Neural cell (in vitro differentiated cells): ENCODE data around the gene MCM3AP. TPM values are rescaled to one million over a fixed set of nuclear protein-coding genes. Genes with fewer than 3 reads are reported as not detected.

ENCODE experiments used
- H2AFZ ChIP-seq: fragments of 200-600, 300-800 bp; sonication (generic), shearing (Covaris generic); 2 replicates; pipeline ENCODE4 v1.6.0; 2014; ENCODE audit warnings: low read depth, mild to moderate bottlenecking, antibody characterized with exemption, low read length, moderate library complexity
- H3F3A ChIP-seq: fragments of 200-600 bp; shearing (Covaris generic); 2 replicates; pipeline ENCODE4 v1.6.1; 2016; ENCODE audit warnings: mild to moderate bottlenecking, moderate library complexity, mixed read lengths, antibody characterized with exemption, low read length; ENCODE audit not compliant: insufficient read depth, poor library complexity, severe bottlenecking
- H3K27ac ChIP-seq: fragments of 200-600, 300-800 bp; sonication (generic), shearing (Covaris generic); 2 replicates; pipeline ENCODE4 v1.5.1; 2014; ENCODE audit warnings: mild to moderate bottlenecking, low read length, moderate library complexity
- H3K27me3 ChIP-seq: fragments of 300-800, 200-600 bp; sonication (generic), shearing (Covaris generic); 2 replicates; pipeline ENCODE4 v1.6.0; 2014; ENCODE audit warnings: mild to moderate bottlenecking, low read depth, low read length, moderate library complexity; ENCODE audit not compliant: insufficient read depth
- H3K36me3 ChIP-seq: fragments of 300-800, 200-600 bp; sonication (generic), shearing (Covaris generic); 2 replicates; pipeline ENCODE4 v1.5.1; 2014; ENCODE audit warnings: mild to moderate bottlenecking, antibody characterized with exemption, low read length, moderate library complexity; ENCODE audit not compliant: insufficient read depth
- H3K4me2 ChIP-seq: fragments of 300-800, 200-600 bp; sonication (generic), shearing (Covaris generic); 2 replicates; pipeline ENCODE4 v1.6.0; 2014; ENCODE audit warnings: mild to moderate bottlenecking, low read length
- H3K4me3 ChIP-seq: fragments of 300-800, 200-600 bp; sonication (generic), shearing (Covaris generic); 2 replicates; pipeline ENCODE4 v1.5.1; 2014; ENCODE audit warnings: mild to moderate bottlenecking, low read length, moderate library complexity
- H3K79me2 ChIP-seq: fragments of 200-600 bp; shearing (Covaris generic); replicated peaks from 2 replicates; pipeline ENCODE4 v1.6.0; 2014; ENCODE audit warnings: mild to moderate bottlenecking, low read length, moderate library complexity; ENCODE audit not compliant: insufficient read depth
- H3K9ac ChIP-seq: fragments of 300-800, 200-600 bp; sonication (generic), shearing (Covaris generic); 2 replicates; pipeline ENCODE4 v1.6.1; 2016; ENCODE audit warnings: mild to moderate bottlenecking, low read length, mixed read lengths
- H3K9me2 ChIP-seq: fragments of 200-600 bp; shearing (Covaris generic); 2 replicates; pipeline ENCODE4 v1.6.1; 2016; ENCODE audit warnings: mild to moderate bottlenecking, low read length, mixed read lengths; ENCODE audit not compliant: insufficient read depth
- H3K9me3 ChIP-seq: fragments of 200-600, 300-800 bp; sonication (generic), shearing (Covaris generic); 2 replicates; pipeline ENCODE4 v1.6.1; 2016; ENCODE audit warnings: mild to moderate bottlenecking, mixed run types, low read length, moderate library complexity, mixed read lengths
- H4K20me1 ChIP-seq: fragments of 200-600 bp; shearing (Covaris generic); 2 replicates; pipeline ENCODE4 v1.6.1; 2016; ENCODE audit warnings: mild to moderate bottlenecking, mixed run types; ENCODE audit not compliant: insufficient read depth
- EP300 ChIP-seq: fragments of 450-650 bp; conservative IDR thresholded peaks from 2 replicates; pipeline ENCODE4 v1.6.1; 2014; ENCODE audit warnings: antibody characterized with exemption, mild to moderate bottlenecking, moderate library complexity; ENCODE audit not compliant: poor library complexity, severe bottlenecking
- EZH2 ChIP-seq: fragments of 200-600, 300-800 bp; shearing (Covaris generic), sonication (generic); IDR thresholded peaks from 2 replicates; pipeline ENCODE4 v1.6.1; 2014; ENCODE audit warnings: antibody characterized with exemption, low read length, borderline replicate concordance, mild to moderate bottlenecking; ENCODE audit not compliant: insufficient read depth, poor library complexity, severe bottlenecking
- MXI1 ChIP-seq: fragments of 450-650 bp; conservative IDR thresholded peaks from 2 replicates; pipeline ENCODE4 v1.6.1; 2014; ENCODE audit warnings: antibody characterized with exemption, mild to moderate bottlenecking; ENCODE audit not compliant: poor library complexity, severe bottlenecking
- POLR2AphosphoS5 ChIP-seq: IDR thresholded peaks from 2 replicates; pipeline ENCODE4 v1.6.1; 2012
- RAD21 ChIP-seq: fragments of 450-650 bp; conservative IDR thresholded peaks from 2 replicates; pipeline ENCODE4 v1.6.1; 2014; ENCODE audit warnings: antibody characterized with exemption, mild to moderate bottlenecking, moderate library complexity
- SMC3 ChIP-seq: fragments of 450-650 bp; conservative IDR thresholded peaks from 2 replicates; pipeline ENCODE4 v1.6.1; 2014; ENCODE audit warnings: antibody characterized with exemption, mild to moderate bottlenecking, moderate library complexity; ENCODE audit not compliant: poor library complexity
- TAF1 ChIP-seq: IDR thresholded peaks from 2 replicates; pipeline ENCODE4 v1.6.1; 2012; ENCODE audit warnings: low read depth
- polyA plus RNA-seq: library from polyadenylated mRNA; depleted of rRNA; stranded (reverse); fragments of >200 nt; gene quantifications from 2 replicates; pipeline ENCODE4 v1.2.3, GENCODE V29; 2014
- TF ChIP-seq, protein P1 (sequence below): fragments of 450-650 bp; IDR thresholded peaks from 2 replicates; pipeline ENCODE4 v1.5.1; 2014; ENCODE audit warnings: antibody characterized with exemption, mild to moderate bottlenecking, moderate library complexity; ENCODE audit not compliant: poor library complexity, severe bottlenecking
- TF ChIP-seq, protein P2 (sequence below): IDR thresholded peaks from 2 replicates; pipeline ENCODE4 v1.6.1; 2012; ENCODE audit warnings: borderline replicate concordance

The MCM3AP gene
- polyA plus RNA-seq, 1 donor from 2014 or later = 74.2 TPM

DNA sequence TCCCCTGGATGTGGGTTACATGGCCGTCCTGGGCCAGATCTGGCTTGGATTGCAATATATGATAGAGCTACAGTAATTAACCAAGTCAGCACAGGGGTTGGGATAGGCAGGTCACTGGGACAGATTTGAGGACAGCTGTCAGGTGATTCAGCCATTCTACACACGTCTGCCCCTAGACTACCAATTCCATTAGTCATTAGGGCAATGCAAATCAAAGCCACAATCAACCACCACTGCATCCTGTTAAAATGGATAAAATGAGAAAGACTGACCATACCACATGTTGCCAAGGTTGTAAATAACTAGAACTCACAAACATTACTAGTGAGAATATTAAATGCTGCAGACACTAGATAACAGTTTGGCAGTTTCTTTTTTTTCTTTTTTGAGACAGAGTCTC lies 22.2 kb upstream of the MCM3AP start:
- Histone ChIP-seq H3K27ac (no peak overlapping the region), H2AFZ (no peak overlapping the region), H3K4me2 (no peak overlapping the region), H3K79me2 (no peaks in the 10 kb centered on the region), H3K27me3 (no peaks in the 10 kb centered on the region), H3K9ac (no peak overlapping the region), H3K9me2 (no peaks in the 10 kb centered on the region), H3K9me3 (no peaks in the 10 kb centered on the region), H3K36me3 (no peaks in the 10 kb centered on the region), H3K4me3 (no peak overlapping the region), H3F3A (no peaks in the 10 kb centered on the region), H4K20me1 (no peaks in the 10 kb centered on the region)
- no peak for TF ChIP-seq SMC3
- TF ChIP-seq, protein P1, sequence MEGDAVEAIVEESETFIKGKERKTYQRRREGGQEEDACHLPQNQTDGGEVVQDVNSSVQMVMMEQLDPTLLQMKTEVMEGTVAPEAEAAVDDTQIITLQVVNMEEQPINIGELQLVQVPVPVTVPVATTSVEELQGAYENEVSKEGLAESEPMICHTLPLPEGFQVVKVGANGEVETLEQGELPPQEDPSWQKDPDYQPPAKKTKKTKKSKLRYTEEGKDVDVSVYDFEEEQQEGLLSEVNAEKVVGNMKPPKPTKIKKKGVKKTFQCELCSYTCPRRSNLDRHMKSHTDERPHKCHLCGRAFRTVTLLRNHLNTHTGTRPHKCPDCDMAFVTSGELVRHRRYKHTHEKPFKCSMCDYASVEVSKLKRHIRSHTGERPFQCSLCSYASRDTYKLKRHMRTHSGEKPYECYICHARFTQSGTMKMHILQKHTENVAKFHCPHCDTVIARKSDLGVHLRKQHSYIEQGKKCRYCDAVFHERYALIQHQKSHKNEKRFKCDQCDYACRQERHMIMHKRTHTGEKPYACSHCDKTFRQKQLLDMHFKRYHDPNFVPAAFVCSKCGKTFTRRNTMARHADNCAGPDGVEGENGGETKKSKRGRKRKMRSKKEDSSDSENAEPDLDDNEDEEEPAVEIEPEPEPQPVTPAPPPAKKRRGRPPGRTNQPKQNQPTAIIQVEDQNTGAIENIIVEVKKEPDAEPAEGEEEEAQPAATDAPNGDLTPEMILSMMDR = no peak
- no peak for TF ChIP-seq TAF1
- TF ChIP-seq EZH2 = no peak
- TF ChIP-seq RAD21 = no peak
- no peak for TF ChIP-seq POLR2AphosphoS5
- TF ChIP-seq, protein P2, sequence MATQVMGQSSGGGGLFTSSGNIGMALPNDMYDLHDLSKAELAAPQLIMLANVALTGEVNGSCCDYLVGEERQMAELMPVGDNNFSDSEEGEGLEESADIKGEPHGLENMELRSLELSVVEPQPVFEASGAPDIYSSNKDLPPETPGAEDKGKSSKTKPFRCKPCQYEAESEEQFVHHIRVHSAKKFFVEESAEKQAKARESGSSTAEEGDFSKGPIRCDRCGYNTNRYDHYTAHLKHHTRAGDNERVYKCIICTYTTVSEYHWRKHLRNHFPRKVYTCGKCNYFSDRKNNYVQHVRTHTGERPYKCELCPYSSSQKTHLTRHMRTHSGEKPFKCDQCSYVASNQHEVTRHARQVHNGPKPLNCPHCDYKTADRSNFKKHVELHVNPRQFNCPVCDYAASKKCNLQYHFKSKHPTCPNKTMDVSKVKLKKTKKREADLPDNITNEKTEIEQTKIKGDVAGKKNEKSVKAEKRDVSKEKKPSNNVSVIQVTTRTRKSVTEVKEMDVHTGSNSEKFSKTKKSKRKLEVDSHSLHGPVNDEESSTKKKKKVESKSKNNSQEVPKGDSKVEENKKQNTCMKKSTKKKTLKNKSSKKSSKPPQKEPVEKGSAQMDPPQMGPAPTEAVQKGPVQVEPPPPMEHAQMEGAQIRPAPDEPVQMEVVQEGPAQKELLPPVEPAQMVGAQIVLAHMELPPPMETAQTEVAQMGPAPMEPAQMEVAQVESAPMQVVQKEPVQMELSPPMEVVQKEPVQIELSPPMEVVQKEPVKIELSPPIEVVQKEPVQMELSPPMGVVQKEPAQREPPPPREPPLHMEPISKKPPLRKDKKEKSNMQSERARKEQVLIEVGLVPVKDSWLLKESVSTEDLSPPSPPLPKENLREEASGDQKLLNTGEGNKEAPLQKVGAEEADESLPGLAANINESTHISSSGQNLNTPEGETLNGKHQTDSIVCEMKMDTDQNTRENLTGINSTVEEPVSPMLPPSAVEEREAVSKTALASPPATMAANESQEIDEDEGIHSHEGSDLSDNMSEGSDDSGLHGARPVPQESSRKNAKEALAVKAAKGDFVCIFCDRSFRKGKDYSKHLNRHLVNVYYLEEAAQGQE = no peak
- no peak for TF ChIP-seq EP300
- no peak for TF ChIP-seq MXI1

DNA sequence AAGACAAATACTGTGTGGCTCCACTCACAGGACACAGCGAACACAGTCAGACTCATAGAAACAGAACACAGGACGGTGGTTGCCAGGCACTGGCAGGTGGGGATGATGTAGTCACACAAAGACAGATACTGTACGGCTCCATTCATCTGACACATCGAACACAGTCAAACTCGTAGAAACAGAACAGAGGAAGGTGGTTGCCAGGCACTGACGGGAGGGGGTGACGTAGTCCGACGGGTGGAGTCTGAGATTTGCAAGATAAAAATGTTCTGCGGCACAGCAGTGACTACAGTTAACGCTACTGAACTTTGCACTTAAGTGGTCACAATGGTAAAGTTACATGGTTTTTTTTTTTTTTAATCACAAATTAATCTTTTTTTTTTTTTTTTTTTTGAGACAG lies 19.5 kb upstream of the MCM3AP start:
- H3K27ac ChIP-seq = no peak overlapping the region
- H3K36me3 ChIP-seq = no peaks in the 10 kb centered on the region
- no peak for TF ChIP-seq MXI1
- no peak for TF ChIP-seq TAF1
- TF ChIP-seq RAD21 = no peak
- TF ChIP-seq SMC3 = no peak
- TF ChIP-seq, protein P1 = no peak
- TF ChIP-seq, protein P2 = no peak
- TF ChIP-seq EZH2 = no peak
- no peaks in the 10 kb centered on the region for H3K27me3 ChIP-seq
- H3F3A ChIP-seq = no peaks in the 10 kb centered on the region
- H3K4me2 ChIP-seq = no peak overlapping the region
- no peaks in the 10 kb centered on the region for H3K79me2 ChIP-seq
- no peak overlapping the region for H2AFZ ChIP-seq
- no peaks in the 10 kb centered on the region for H4K20me1 ChIP-seq
- no peaks in the 10 kb centered on the region for H3K9me2 ChIP-seq
- H3K9ac ChIP-seq = no peak overlapping the region
- H3K9me3 ChIP-seq = no peaks in the 10 kb centered on the region
- no peak overlapping the region for H3K4me3 ChIP-seq
